Parathyroid adenoma (tissue), 2 donors: Measurements from ENCODE around the gene FBLN2.

Experiments
- H2AFZ ChIP-seq: fragments of 300-600 bp; sonication (generic); one replicate; pipeline ENCODE4 v1.7.0; 2017; ENCODE audit warnings: antibody characterized with exemption, mild to moderate bottlenecking
- H3K27ac ChIP-seq: fragments of 300-600 bp; sonication (generic); one replicate; pipeline ENCODE4 v1.7.0; 2017
- H3K27me3 ChIP-seq: fragments of 300-600 bp; sonication (generic); one replicate; pipeline ENCODE4 v1.7.0; 2017; ENCODE audit warnings: low read length; ENCODE audit not compliant: control insufficient read depth, insufficient read depth
- H3K36me3 ChIP-seq: fragments of 300-600 bp; sonication (generic); one replicate; pipeline ENCODE4 v1.7.0; 2017; ENCODE audit warnings: low read length; ENCODE audit not compliant: control insufficient read depth, insufficient read depth
- H3K4me1 ChIP-seq: fragments of 300-600 bp; sonication (generic); one replicate; pipeline ENCODE4 v1.7.0; 2017; ENCODE audit warnings: control low read depth
- H3K4me2 ChIP-seq: fragments of 300-600 bp; sonication (generic); one replicate; pipeline ENCODE4 v1.7.0; 2017; ENCODE audit warnings: low read length
- H3K4me3 ChIP-seq: fragments of 300-600 bp; sonication (generic); one replicate; pipeline ENCODE4 v1.7.0; 2017; ENCODE audit warnings: low read depth, low read length
- H3K79me2 ChIP-seq: fragments of 300-600 bp; sonication (generic); one replicate; pipeline ENCODE4 v1.7.0; 2017; ENCODE audit warnings: control low read depth
- H3K9ac ChIP-seq: fragments of 300-600 bp; sonication (generic); one replicate; pipeline ENCODE4 v1.7.0; 2017; ENCODE audit warnings: mild to moderate bottlenecking
- H3K9me3 ChIP-seq: fragments of 300-600 bp; sonication (generic); one replicate; pipeline ENCODE4 v1.7.0; 2017; ENCODE audit warnings: low read length; ENCODE audit not compliant: control insufficient read depth
- CTCF ChIP-seq: fragments of 300-600 bp; sonication (generic); IDR thresholded peaks from one replicate; pipeline ENCODE4 v1.7.0; 2017; ENCODE audit warnings: antibody characterized with exemption, mild to moderate bottlenecking
- donor health status: primary hyperparathyroidism.

The FBLN2 gene

DNA sequence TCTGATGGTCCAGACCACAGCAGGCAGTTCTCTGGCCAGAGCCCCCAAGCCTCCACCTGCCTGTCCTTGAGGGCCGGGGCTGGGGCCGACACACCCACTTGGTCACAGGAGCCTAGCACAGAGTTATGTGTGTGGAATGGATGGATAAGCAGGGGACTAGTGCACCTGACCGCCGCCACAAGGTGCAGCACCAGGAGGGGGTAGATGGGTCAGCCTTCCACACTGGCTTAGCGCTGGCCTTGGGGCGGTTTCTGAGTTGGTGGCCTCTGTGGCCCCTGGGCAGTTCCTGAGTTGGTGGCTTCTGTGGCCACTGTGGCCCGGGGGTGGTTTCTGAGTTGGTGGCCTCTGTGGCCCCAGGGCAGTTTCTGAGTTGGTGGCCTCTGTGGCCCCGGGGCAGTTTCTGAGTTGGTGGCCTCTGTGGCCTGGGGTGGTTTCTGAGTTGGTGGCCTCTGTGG lies 75.8 kb downstream of the FBLN2 start:
- Histone ChIP-seq H2AFZ (no peak overlapping the region), H3K27me3 (no peaks in the 10 kb centered on the region), H3K4me3 (no peak overlapping the region), H3K4me2 (no peak overlapping the region), H3K4me1 (no peaks in the 10 kb centered on the region), H3K9me3 (no peaks in the 10 kb centered on the region), H3K27ac (no peak overlapping the region), H3K36me3 (no peaks in the 10 kb centered on the region), H3K9ac (no peak overlapping the region), H3K79me2 (no peaks in the 10 kb centered on the region)
- TF ChIP-seq CTCF = no peak

DNA sequence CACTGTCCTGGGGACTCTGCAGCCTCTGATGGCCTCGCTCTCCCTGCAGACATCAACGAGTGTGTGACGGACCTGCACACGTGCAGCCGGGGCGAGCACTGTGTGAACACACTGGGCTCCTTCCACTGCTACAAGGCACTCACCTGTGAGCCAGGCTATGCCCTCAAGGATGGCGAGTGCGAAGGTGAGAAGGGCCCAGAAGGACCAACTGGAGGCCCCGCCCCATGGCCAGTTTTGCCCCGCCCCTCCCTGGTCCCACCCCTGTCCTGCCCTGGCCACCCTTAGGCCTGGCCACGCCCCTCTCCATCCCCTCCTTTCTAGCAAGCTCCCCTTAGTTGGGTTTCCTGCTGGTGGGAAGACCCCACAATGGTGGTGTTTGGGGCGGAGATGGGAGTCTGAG lies 77.5 kb downstream of the FBLN2 start:
- no peaks in the 10 kb centered on the region for H3K36me3 ChIP-seq
- no peaks in the 10 kb centered on the region for H3K9me3 ChIP-seq
- H3K27ac ChIP-seq = no peak overlapping the region
- no peak overlapping the region for H3K9ac ChIP-seq
- H3K4me1 ChIP-seq = no peaks in the 10 kb centered on the region
- no peak overlapping the region for H3K4me2 ChIP-seq
- no peaks in the 10 kb centered on the region for H3K27me3 ChIP-seq
- no peaks in the 10 kb centered on the region for H3K79me2 ChIP-seq
- no peak overlapping the region for H3K4me3 ChIP-seq
- H2AFZ ChIP-seq = no peak overlapping the region
- TF ChIP-seq CTCF = no peak

GRCh38 chr3:13626915-13627460 lies 78.1 kb downstream of the FBLN2 start:
- Histone ChIP-seq H3K27ac (no peak overlapping the region), H3K9ac (no peak overlapping the region), H2AFZ (no peak overlapping the region), H3K36me3 (no peaks in the 10 kb centered on the region), H3K79me2 (no peaks in the 10 kb centered on the region), H3K27me3 (no peaks in the 10 kb centered on the region), H3K4me2 (no peak overlapping the region), H3K4me3 (no peak overlapping the region), H3K9me3 (no peaks in the 10 kb centered on the region), H3K4me1 (no peaks in the 10 kb centered on the region)
- TF ChIP-seq CTCF = no peak

GRCh38 chr3:13627681-13628080 lies 78.8 kb downstream of the FBLN2 start:
- H3K36me3 ChIP-seq = no peaks in the 10 kb centered on the region
- no peak overlapping the region for H2AFZ ChIP-seq
- no peak overlapping the region for H3K4me3 ChIP-seq
- no peak overlapping the region for H3K27ac ChIP-seq
- no peaks in the 10 kb centered on the region for H3K4me1 ChIP-seq
- H3K9me3 ChIP-seq = no peaks in the 10 kb centered on the region
- no peak for TF ChIP-seq CTCF
- H3K9ac ChIP-seq = no peak overlapping the region
- H3K79me2 ChIP-seq = no peaks in the 10 kb centered on the region
- no peak overlapping the region for H3K4me2 ChIP-seq
- no peaks in the 10 kb centered on the region for H3K27me3 ChIP-seq

GRCh38 chr3:13628432-13628831 lies 79.5 kb downstream of the FBLN2 start:
- no peaks in the 10 kb centered on the region for H3K36me3 ChIP-seq
- H3K79me2 ChIP-seq = no peaks in the 10 kb centered on the region
- no peak overlapping the region for H3K27ac ChIP-seq
- H3K27me3 ChIP-seq = no peaks in the 10 kb centered on the region
- no peaks in the 10 kb centered on the region for H3K9me3 ChIP-seq
- H3K9ac ChIP-seq = no peak overlapping the region
- TF ChIP-seq CTCF = no peak
- H3K4me1 ChIP-seq = no peaks in the 10 kb centered on the region
- no peak overlapping the region for H3K4me3 ChIP-seq
- no peak overlapping the region for H3K4me2 ChIP-seq
- H2AFZ ChIP-seq = no peak overlapping the region
